HepG2 (cell line): ENCODE data around the gene SDF2. TPM values are rescaled to one million over a fixed set of nuclear protein-coding genes. Genes with fewer than 3 reads are reported as not detected.
"Not testable (repeated sequence)": the region's sequence is repeated elsewhere in the genome, so short reads cannot be mapped to it uniquely, and the experiment has no call there.

Experiments used
- ATAC-seq: fragments of 200-7000 bp; cut with Tn5 transposase; 3 replicates; pipeline ENCODE4 v1.9.1; 2020; ENCODE audit warnings: mild to moderate bottlenecking, moderate library complexity
- BruUV-seq: library from RNA; stranded (reverse); fragments of 400-500 nt; replicated peaks from 2 replicates; lab custom pipeline; 2021; lab: Mats Ljungman, UMichigan
- CTCF ChIA-PET: fragments of 300-600 bp; formaldehyde crosslinking; extraction: SDS; loops from one replicate; lab custom pipeline; 2021; ENCODE audit warnings: low total read pairs, inconsistent platforms, low intra/inter-chr PET ratio; lab: Yijun Ruan, JAX
- POLR2A ChIA-PET: fragments of 350-600 bp; sonication (Branson Sonifier 250); formaldehyde crosslinking; loops from one replicate; lab custom pipeline; 2020; ENCODE audit warnings: antibody characterized with exemption, inconsistent platforms; lab: Yijun Ruan, JAX
- DNase-seq: peaks from one replicate; pipeline ENCODE4 v3.0.0-alpha.2; 2015; ENCODE audit warnings: low spot score
- FAIRE-seq: peaks from 3 replicates; lab custom pipeline; 2011; peaks lifted over from hg19 to GRCh38; lab: Jason Lieb, UNC
- H2AFZ ChIP-seq: one replicate; pipeline ENCODE4 v1.6.1; 2011; ENCODE audit warnings: low read length, inconsistent platforms
- H3K27ac ChIP-seq: fragments of 300-600 bp; 3 replicates; pipeline ENCODE4 v1.8.0; 2011; ENCODE audit warnings: mixed run types, mild to moderate bottlenecking, mixed read lengths, low read length, inconsistent platforms; ENCODE audit not compliant: insufficient read depth; ENCODE audit errors: extremely low read length
- H3K27me3 ChIP-seq, 2 experiments: fragments of 200-600 bp in 1 of 2; 2 replicates in 1 of 2; 3 replicates in 1 of 2; pipeline versions ENCODE4 v1.6.0 to v1.8.0; 2011; ENCODE audit warnings: low read length in 2 of 2, mild to moderate bottlenecking in 2 of 2, moderate library complexity in 2 of 2, inconsistent platforms in 1 of 2; ENCODE audit not compliant: insufficient read depth in 2 of 2, control insufficient read depth in 1 of 2
- H3K36me3 ChIP-seq, 2 experiments: fragments of 200-600 bp in 1 of 2; replicated peaks in 1 of 2; 2 replicates in 1 of 2; 3 replicates in 1 of 2; pipeline versions ENCODE4 v1.5.1 to v1.8.0; 2011; ENCODE audit warnings: low read length in 2 of 2, inconsistent platforms in 1 of 2; ENCODE audit not compliant: insufficient read depth in 2 of 2, control insufficient read depth in 1 of 2
- H3K4me1 ChIP-seq: 2 replicates; pipeline ENCODE4 v1.5.1; 2012; ENCODE audit warnings: low read length, inconsistent platforms; ENCODE audit not compliant: insufficient read depth
- H3K4me2 ChIP-seq: 2 replicates; pipeline ENCODE4 v1.6.0; 2011; ENCODE audit warnings: low read depth, low read length, inconsistent platforms
- H3K4me3 ChIP-seq, 3 experiments: fragments of 200-600 bp in 1 of 3; sonication (generic), shearing (Covaris generic) in 1 of 3; replicated peaks in 1 of 3; 2 replicates each; pipeline ENCODE4 v1.5.1; 2011 to 2016; ENCODE audit warnings: low read length in 3 of 3, inconsistent platforms in 2 of 3, low read depth in 2 of 3, mild to moderate bottlenecking in 2 of 3, control low read depth in 1 of 3, mixed read lengths in 1 of 3; ENCODE audit not compliant: insufficient read depth in 1 of 3
- H3K79me2 ChIP-seq: one replicate; pipeline ENCODE4 v1.6.1; 2011; ENCODE audit warnings: low read length, inconsistent platforms; ENCODE audit not compliant: insufficient read depth
- H3K9ac ChIP-seq: 2 replicates; pipeline ENCODE4 v1.6.0; 2011; ENCODE audit warnings: mild to moderate bottlenecking, low read depth, low read length, inconsistent platforms; ENCODE audit not compliant: insufficient read depth
- H3K9me3 ChIP-seq: 2 replicates; pipeline ENCODE4 v1.5.1; 2012; ENCODE audit warnings: mild to moderate bottlenecking, low read length
- H4K20me1 ChIP-seq: 2 replicates; pipeline ENCODE4 v1.6.0; 2011; ENCODE audit warnings: inconsistent platforms, mild to moderate bottlenecking, low read length, moderate library complexity; ENCODE audit not compliant: insufficient read depth
- ATF7 ChIP-seq, 2 experiments: fragments of 450-650 bp in 1 of 2; sonication (generic) in 1 of 2; formaldehyde crosslinking in 1 of 2; IDR thresholded peaks; 2 replicates each; pipeline versions ENCODE4 v1.4.0 to v1.6.1; 2016 to 2020; ENCODE audit warnings: antibody characterized with exemption in 1 of 2, mild to moderate bottlenecking in 1 of 2, missing genetic modification reagents in 1 of 2
- CREM ChIP-seq, 2 experiments: sonication (generic) in 1 of 2; formaldehyde crosslinking in 1 of 2; IDR thresholded peaks; 2 replicates each; pipeline versions ENCODE4 v1.4.0 to v1.6.1; 2016 to 2020; ENCODE audit warnings: antibody characterized with exemption in 1 of 2, mild to moderate bottlenecking in 1 of 2, missing genetic modification reagents in 1 of 2
- KLF12 ChIP-seq: sonication (generic); formaldehyde crosslinking; IDR thresholded peaks from 2 replicates; pipeline ENCODE4 v1.4.0; 2020; ENCODE audit warnings: missing genetic modification reagents, borderline replicate concordance
- RAD51 ChIP-seq: fragments of 450-650 bp; IDR thresholded peaks from 2 replicates; pipeline ENCODE4 v1.6.1; 2016; ENCODE audit warnings: borderline replicate concordance
- REPIN1 ChIP-seq: sonication (generic); formaldehyde crosslinking; IDR thresholded peaks from 2 replicates; pipeline ENCODE4 v1.8.0; 2022; ENCODE audit warnings: missing genetic modification reagents, low read depth, mild to moderate bottlenecking, borderline replicate concordance
- TARDBP ChIP-seq: sonication (generic); formaldehyde crosslinking; IDR thresholded peaks from 2 replicates; pipeline ENCODE4 v1.8.0; 2022; ENCODE audit warnings: mild to moderate bottlenecking, missing genetic modification reagents
- ZNF337 ChIP-seq: sonication (generic); formaldehyde crosslinking; IDR thresholded peaks from 2 replicates; pipeline ENCODE4 v1.5.1; 2020; ENCODE audit warnings: missing genetic modification reagents, low read depth, mild to moderate bottlenecking, borderline replicate concordance
- ZNF343 ChIP-seq: sonication (generic); formaldehyde crosslinking; IDR thresholded peaks from 2 replicates; pipeline ENCODE4 v1.4.0; 2020; ENCODE audit warnings: mild to moderate bottlenecking, missing genetic modification reagents
- WGBS: methylation state at CpG from one replicate; pipeline ENCODE4 v1.1.6; 2017; ENCODE audit warnings: low lambda C conversion rate; 5-methylcytosine and 5-hydroxymethylcytosine counted together
- in situ Hi-C: cut with HindIII; loops from 2 replicates; pipeline ENCODE4 v1.10.0; 2017; ENCODE audit warnings: low pct_unique_long_range_greater_than_20kb; ENCODE audit not compliant: extremely low pct_ligation_motif_present
- intact Hi-C: fragments of 100-400 bp; cut with micrococcal nuclease; formaldehyde crosslinking; loops from one replicate; pipeline ENCODE4 v1.10.0; 2022; ENCODE audit not compliant: unreplicated experiment
- polyA plus RNA-seq, 8 experiments: library from polyadenylated mRNA; depleted of rRNA in 3 of 8; stranded (reverse) in 7 of 8; unstranded in 1 of 8; fragments of >200 nt; fragmentation: Illumina TruSeq in 4 of 8; extraction: Trizol in 4 of 8; gene quantifications; 2 replicates each; pipeline versions ENCODE4 v1.2.1 to v1.2.3, GENCODE V29; 2011 to 2016; ENCODE audit warnings: low read depth in 4 of 8, missing spikeins in 1 of 8, mixed read lengths in 1 of 8; ENCODE audit not compliant: insufficient read depth in 1 of 8
- total RNA-seq, 5 experiments: library from RNA; depleted of rRNA; stranded (reverse); fragments of >200 nt; fragmentation: Illumina TruSeq; extraction: Trizol; gene quantifications; 2 replicates each; pipeline ENCODE4 v1.2.3, GENCODE V29; 2016; ENCODE audit warnings: low read depth in 1 of 5
- TF ChIP-seq, protein P1 (sequence below): sonication (generic); formaldehyde crosslinking; IDR thresholded peaks from 2 replicates; pipeline ENCODE4 v1.8.0; 2022; ENCODE audit warnings: missing genetic modification reagents, mild to moderate bottlenecking, inconsistent platforms, borderline replicate concordance

SDF2 gene
- total and polyA plus RNA-seq, 2 of the 13 experiments (the other 11 are each of a cell fraction or from before 2014, with no cell fraction given) = 58.2 to 58.4 TPM

DNA sequence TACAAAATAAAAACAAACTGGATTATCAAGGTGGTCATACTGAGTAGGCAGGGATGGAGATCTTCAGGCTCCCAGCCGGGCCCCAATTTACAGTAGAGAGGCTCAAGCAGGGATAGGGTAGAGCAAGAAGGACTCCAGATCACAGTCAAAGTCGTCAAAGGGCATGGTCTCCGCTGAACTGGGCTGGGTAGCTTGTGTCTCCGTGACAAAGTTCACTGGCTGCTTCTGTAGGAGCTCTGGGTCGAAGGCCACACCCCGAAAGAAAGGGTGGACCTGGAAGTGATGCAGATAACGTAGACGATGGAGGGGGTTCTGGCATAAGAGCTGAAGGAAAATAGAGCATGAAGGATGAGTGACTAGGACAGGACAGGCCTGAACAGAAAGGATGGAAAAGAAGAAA lies 51.3 kb downstream of the SDF2 start (continued):
- TF ChIP-seq, protein P1, sequence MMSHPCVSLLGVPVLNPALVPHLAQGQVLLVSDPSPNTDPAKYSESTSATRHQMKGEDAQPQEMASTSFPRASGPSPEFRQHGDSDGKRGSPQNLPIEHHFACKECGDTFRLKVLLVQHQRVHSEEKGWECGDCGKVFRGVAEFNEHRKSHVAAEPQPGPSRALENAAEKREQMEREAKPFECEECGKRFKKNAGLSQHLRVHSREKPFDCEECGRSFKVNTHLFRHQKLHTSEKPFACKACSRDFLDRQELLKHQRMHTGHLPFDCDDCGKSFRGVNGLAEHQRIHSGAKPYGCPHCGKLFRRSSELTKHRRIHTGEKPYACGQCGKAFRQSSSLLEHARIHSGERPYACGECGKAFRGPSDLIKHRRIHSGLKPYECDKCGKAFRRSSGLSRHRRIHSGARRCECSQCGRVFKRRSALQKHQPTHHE (CRISPR knock-in tag) = no peak
- no peak for TF ChIP-seq TARDBP (CRISPR knock-in tag)
- TF ChIP-seq REPIN1 (CRISPR knock-in tag) = no peak
- no peak for TF ChIP-seq RAD51
- no peak for TF ChIP-seq ZNF337 (CRISPR knock-in tag)
- TF ChIP-seq CREM (IDR thresholded peaks at IDR 0.05) = no peak
- no peak for TF ChIP-seq CREM (CRISPR knock-in tag; IDR thresholded peaks at IDR 0.05)
- TF ChIP-seq ATF7 (IDR thresholded peaks at IDR 0.05) = no peak
- no peak for TF ChIP-seq ATF7 (CRISPR knock-in tag; IDR thresholded peaks at IDR 0.05)
- TF ChIP-seq ZNF343 = no peak
- TF ChIP-seq KLF12 (CRISPR knock-in tag) = no peak

DNA sequence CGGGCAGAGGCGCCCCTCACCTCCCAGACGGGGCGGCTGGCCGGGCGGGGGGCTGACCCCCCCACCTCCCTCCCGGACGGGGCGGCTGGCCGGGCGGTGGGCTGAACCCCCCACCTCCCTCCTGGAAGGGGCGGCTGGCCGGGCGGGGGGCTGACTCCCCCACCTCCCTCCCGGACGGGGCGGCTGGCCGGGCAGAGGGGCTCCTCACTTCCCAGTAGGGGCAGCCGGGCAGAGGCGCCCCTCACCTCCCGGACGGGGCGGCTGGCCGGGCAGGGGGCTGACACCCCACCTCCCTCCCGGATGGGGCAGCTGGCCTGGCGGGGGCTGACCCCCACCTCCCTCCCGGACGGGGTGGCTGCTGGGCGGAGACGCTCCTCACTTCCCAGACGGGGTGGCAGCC lies 57.7 kb downstream of the SDF2 start:
- H2AFZ ChIP-seq, H3K4me1 ChIP-seq, DNase-seq: not testable (repeated sequence)

More for the DNA sequence above, 57.7 kb downstream of the SDF2 start:
- H3K4me3 ChIP-seq, CTCF ChIA-PET, BruUV-seq, H3K36me3 ChIP-seq, H3K9ac ChIP-seq, intact Hi-C loops, FAIRE-seq, H4K20me1 ChIP-seq, H3K4me2 ChIP-seq, H3K79me2 ChIP-seq, POLR2A ChIA-PET, H3K27ac ChIP-seq, H3K9me3 ChIP-seq, in situ Hi-C loops, H3K27me3 ChIP-seq, ATAC-seq: not testable (repeated sequence)
- WGBS = 100% methylated on average over 5 of the region's 31 CpGs
